Stimulated activated CD4-positive, alpha-beta T cell treated with anti-CD3 and anti-CD28 coated beads, Interleukin-12 subunit alpha, Interleukin-12 subunit beta, amount 100 ng/mL, for 24 hours (primary cell): ENCODE results near the gene HVCN1.
"Not testable (repeated sequence)": the region's sequence is repeated elsewhere in the genome, so short reads cannot be mapped to it uniquely, and the experiment has no call there.

Source experiments
- DNase-seq, 2 experiments: peaks; one replicate each; pipeline ENCODE4 v3.0.0-alpha.2; 2020; ENCODE audit warnings: low read depth in 2 of 2

Gene HVCN1

GRCh38 chr12:110688446-110689280 is at the start of gene HVCN1:
HVCN1 (minus strand) TSS chr12:110689115; CDS start chr12:110683245, 5,870 bp downstream.
- DNase-seq, result no peak

- no peak for DNase-seq
Observed at GRCh38 chr12:110737532-110737931, 48.6 kb upstream of the HVCN1 start.

DNA sequence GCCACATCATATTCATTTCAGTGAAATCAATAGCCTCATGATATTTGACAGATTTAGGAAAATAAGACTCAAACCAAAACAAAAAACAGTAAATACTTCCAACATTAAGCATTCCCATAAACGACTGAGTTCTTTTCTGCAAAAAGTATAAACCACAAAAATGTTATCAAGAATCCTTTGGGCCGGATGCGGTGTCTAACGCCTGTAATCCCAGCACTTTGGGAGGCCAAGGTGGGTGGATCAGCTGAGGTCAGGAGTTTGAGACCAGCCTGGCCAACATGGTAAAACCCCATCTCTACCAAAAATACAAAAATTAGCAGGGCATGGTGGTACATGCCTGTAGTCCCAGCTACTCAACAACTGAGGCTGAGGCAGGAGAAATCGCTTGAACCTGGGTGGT is 48.1 kb upstream of the HVCN1 start:
- not testable (repeated sequence) for DNase-seq

DNA sequence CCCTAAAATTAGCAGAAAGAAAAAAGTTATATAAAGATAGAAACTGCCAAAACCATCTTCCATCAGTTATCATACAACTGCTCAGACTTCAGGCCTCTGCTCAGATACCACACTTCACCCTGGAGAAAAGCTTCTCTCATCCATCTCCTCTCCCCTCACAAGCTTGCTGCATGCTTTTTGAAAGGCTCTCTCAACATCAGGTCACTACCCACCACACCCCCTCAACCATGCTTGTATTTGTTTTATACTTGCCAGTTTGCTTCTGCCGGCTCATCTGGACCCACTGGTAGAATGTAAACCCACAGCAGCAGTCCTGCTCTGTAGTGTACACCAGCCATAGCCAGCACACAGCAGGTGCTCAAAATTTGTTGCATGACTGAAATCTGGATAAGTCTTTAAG is 45.0 kb upstream of the HVCN1 start:
- DNase-seq, result no peak

- DNase-seq, result no peak
Observed at GRCh38 chr12:110733089-110733715, 44.3 kb upstream of the HVCN1 start.

DNA sequence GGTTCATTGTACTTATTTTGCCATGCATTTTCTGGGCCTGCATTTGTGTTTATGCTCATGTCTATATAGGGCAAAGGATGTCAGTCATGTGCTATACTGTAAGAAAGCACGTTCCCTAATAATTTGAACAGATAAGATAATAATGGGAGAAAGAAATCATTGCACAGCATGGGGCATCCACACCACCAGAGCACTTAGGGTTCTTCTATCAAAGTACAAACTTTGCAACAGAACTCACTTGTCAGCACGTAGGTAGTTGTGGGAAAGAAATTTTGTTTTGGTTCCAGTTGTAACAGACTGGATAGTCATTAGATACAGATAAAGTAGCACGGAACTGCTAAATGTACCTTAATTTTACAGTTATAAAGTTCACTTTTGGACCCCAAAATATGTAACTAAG is 43.7 kb upstream of the HVCN1 start:
- DNase-seq, result no peak

- no peak for DNase-seq
Observed at GRCh38 chr12:110731479-110731878, 42.6 kb upstream of the HVCN1 start.

DNA sequence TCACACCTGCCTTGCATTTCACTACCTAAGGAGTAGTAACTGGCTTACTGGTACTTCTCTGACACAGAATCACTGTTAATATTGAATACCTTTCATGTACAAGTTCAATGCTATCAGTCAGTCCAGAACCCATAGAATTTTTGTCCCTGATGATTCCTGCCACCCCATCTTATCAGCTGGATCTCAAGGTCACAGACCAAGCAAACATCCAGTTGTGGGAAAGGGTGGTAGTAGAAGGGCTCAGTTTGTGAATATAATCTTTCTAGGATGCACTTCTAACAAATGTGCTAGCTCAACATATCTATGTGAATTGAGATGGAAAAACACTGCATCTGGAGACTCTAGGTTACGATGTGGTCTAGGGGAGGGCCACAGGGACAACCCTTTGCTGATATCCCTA is 39.7 kb upstream of the HVCN1 start:
- DNase-seq, result no peak

GRCh38 chr12:110726708-110727369 is 37.9 kb upstream of the HVCN1 start:
- DNase-seq, result no peak

DNA sequence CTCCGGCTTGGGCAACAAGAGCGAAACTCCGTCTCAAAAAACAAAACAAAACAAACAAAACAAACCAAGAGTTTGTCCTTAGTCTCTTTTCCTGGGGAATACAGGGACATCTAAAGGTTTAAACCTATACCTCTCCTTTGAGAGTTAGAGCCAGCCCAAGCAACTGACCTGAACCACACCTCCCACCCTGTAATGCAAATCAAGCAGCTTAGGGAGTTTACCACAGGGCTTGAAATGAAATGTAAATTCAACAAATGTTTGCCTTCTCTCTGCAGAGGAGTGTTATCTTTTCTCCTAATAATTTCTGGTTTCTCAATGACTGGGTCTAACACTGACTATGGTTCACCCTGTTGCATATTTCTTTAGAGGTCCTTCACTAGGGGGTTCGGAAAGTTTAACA is 37.1 kb upstream of the HVCN1 start:
- no peak for DNase-seq

- DNase-seq, result no peak
Observed at GRCh38 chr12:110725267-110725666, 36.4 kb upstream of the HVCN1 start.

DNA sequence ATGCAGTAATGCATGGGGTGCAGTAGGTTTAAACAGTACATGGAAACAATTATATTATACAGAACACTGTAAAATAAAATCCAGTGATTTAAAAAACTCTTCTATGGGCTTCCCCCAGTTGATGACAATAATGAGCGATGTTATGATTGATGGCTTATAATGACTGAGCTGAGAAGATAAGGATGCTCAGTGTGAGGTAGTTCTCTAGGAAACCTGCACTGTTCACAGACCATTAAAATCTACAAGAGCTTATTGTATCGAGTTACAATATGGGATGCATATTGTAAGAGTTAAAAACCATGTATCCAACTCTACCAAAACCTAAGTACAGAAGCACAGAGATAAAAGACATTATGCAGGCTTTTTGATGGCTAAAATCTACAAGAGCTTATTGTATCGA is 34.0 kb upstream of the HVCN1 start:
- DNase-seq, result not testable (repeated sequence)

- DNase-seq, result no peak
Observed at GRCh38 chr12:110721570-110721969, 32.7 kb upstream of the HVCN1 start.

GRCh38 chr12:110720516-110720915 is 31.6 kb upstream of the HVCN1 start:
- no peak for DNase-seq

- DNase-seq, result no peak
Observed at GRCh38 chr12:110718222-110718908, 29.4 kb upstream of the HVCN1 start.

- DNase-seq, result no peak
Observed at GRCh38 chr12:110717037-110717436, 28.1 kb upstream of the HVCN1 start.

GRCh38 chr12:110708917-110709316 is 20.0 kb upstream of the HVCN1 start:
- DNase-seq, result no peak

DNA sequence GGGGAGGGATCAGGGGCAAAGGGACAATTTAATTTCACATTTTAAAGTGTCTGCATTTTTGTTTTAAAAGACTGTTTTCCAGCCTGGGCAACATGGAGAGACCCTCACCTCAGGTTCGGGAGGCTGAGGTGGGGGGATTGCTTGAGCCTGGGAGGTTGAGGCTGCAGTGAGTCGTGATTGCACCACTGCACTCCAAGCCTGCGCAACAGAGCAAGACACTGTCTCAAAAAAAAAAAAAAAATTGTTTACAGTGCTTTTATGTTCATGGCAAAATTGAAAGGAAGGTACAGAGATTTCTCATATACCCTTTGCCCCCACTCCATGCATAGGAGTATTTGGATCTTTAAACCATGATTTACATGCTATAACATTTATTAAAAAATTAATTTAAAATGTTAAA is 16.4 kb upstream of the HVCN1 start:
- DNase-seq, result no peak

DNA sequence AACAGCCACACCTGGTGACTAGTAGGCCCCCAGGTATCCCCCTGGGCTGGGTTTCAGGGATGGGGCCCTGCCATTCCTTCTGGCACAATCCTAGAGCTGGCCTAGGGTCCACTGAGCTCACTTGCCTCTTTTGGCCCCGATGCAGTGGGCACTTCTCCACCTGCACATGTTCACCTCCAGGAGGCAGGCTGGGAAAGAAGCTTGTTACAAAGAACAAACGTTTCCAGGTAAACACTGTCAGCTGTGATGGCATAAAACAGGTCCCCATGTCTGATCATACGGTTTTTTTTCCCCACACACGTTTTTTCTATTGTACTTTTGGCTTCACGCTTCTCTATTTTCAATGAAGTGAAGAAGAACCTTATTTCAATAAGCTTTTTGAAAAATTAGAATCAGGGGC is 15.8 kb upstream of the HVCN1 start:
- no peak for DNase-seq

GRCh38 chr12:110704231-110704630 is 15.3 kb upstream of the HVCN1 start:
- no peak for DNase-seq

DNA sequence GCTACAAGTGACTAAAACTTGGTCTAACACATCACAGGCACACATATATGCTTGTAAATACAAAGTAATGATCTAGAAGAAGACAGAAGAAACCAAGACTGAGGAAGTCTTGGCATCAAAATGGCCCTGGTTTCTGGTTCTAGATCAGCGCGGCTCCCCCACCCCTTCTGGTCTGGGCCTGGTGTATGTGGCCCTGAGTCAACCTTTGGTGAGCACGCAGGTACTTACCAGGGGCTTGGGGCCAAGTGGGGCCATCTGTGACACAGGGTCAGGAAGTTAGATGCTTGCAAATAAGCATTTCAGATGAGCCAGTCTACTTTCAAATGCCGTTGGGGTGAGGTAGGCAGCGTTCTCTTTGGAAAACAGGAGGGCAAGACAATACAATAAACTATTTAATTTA is 13.2 kb upstream of the HVCN1 start:
- no peak for DNase-seq
